ENCODE results near the gene ZNF831.

ZNF831 gene

GRCh38 chr20:59170406-59171349, 7.1 kb downstream of the ZNF831 start:
- Histone ChIP-seq H3K9ac (ENCODE audit: low read depth, low read length) (no peak overlapping the region), H3K4me2 (ENCODE audit: insufficient read depth, low read length) (no peak overlapping the region), H3K4me1 (ENCODE audit: insufficient read depth, low read length) (no peaks in the 10 kb centered on the region), H3K27ac (ENCODE audit: low read length) (no peak overlapping the region), H4K20me1 (ENCODE audit: insufficient read depth, low read length) (0 out of 2 replicates have a peak, but pooled peaks cover 3% of the 10 kb centered on the region), H3K27me3 (ENCODE audit: insufficient read depth, low read length, poor library complexity) (peaks cover 22% of the 10 kb centered on the region), H3K79me2 (ENCODE audit: insufficient read depth, low read length) (no peaks in the 10 kb centered on the region), H3K4me3 (ENCODE audit: low read depth in 1 of 2, low read length in 2 of 2) (no peak overlapping the region), H3K36me3 (ENCODE audit: insufficient read depth, low read length) (no peaks in the 10 kb centered on the region), H2AFZ (ENCODE audit: low read depth, low read length) (no peak overlapping the region), H3K9me3 (ENCODE audit: insufficient read depth, low read length, severe bottlenecking) (no peaks in the 10 kb centered on the region)
- TF ChIP-seq, protein P1, sequence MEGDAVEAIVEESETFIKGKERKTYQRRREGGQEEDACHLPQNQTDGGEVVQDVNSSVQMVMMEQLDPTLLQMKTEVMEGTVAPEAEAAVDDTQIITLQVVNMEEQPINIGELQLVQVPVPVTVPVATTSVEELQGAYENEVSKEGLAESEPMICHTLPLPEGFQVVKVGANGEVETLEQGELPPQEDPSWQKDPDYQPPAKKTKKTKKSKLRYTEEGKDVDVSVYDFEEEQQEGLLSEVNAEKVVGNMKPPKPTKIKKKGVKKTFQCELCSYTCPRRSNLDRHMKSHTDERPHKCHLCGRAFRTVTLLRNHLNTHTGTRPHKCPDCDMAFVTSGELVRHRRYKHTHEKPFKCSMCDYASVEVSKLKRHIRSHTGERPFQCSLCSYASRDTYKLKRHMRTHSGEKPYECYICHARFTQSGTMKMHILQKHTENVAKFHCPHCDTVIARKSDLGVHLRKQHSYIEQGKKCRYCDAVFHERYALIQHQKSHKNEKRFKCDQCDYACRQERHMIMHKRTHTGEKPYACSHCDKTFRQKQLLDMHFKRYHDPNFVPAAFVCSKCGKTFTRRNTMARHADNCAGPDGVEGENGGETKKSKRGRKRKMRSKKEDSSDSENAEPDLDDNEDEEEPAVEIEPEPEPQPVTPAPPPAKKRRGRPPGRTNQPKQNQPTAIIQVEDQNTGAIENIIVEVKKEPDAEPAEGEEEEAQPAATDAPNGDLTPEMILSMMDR (IDR thresholded peaks at IDR 0.05; ENCODE audit: borderline replicate concordance, extremely low read depth, low read length, poor library complexity, severe bottlenecking), result no peak
- no peak for TF ChIP-seq EZH2 (IDR thresholded peaks at IDR 0.05; ENCODE audit: borderline replicate concordance, low read depth, low read length, severe bottlenecking)
- DNase-seq, result no peak
- no peak for ATAC-seq (ENCODE audit: insufficient read depth, low read depth)

DNA sequence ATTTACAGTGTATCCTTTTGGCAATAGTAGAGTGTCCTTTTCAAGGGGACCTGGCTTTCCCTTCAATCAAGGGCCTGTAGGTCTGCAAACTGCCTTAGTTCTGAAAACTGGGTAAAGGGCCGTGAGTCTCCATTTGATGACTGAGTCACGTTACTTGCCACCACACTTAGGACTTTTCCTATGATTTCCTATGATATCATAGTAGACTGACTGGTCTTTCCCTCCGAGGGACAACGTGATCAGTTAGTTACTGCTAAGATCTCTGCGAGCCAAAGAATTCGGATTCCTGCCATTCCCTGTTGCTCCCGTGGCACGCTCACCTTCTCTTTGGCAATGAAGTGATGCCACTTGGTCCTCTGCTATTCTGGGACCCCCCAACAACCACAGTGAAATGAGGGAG, 8.4 kb downstream of the ZNF831 start:
- DNase-seq, result no peak
- TF ChIP-seq, protein P1 (IDR thresholded peaks at IDR 0.05; ENCODE audit: borderline replicate concordance, extremely low read depth, low read length, poor library complexity, severe bottlenecking), result no peak
- no peak for TF ChIP-seq EZH2 (IDR thresholded peaks at IDR 0.05; ENCODE audit: borderline replicate concordance, low read depth, low read length, severe bottlenecking)

GRCh38 chr20:59173938-59174491, 10.4 kb downstream of the ZNF831 start:
- Histone ChIP-seq H3K27me3 (ENCODE audit: insufficient read depth, low read length, poor library complexity) (peaks cover 15% of the 10 kb centered on the region), H3K9ac (ENCODE audit: low read depth, low read length) (no peak overlapping the region), H3K9me3 (ENCODE audit: insufficient read depth, low read length, severe bottlenecking) (no peaks in the 10 kb centered on the region), H3K4me2 (ENCODE audit: insufficient read depth, low read length) (no peak overlapping the region), H3K27ac (ENCODE audit: low read length) (no peak overlapping the region), H3K79me2 (ENCODE audit: insufficient read depth, low read length) (no peaks in the 10 kb centered on the region), H3K36me3 (ENCODE audit: insufficient read depth, low read length) (no peaks in the 10 kb centered on the region), H3K4me3 (ENCODE audit: low read depth in 1 of 2, low read length in 2 of 2) (no peak overlapping the region), H3K4me1 (ENCODE audit: insufficient read depth, low read length) (no peaks in the 10 kb centered on the region), H4K20me1 (ENCODE audit: insufficient read depth, low read length) (0 out of 2 replicates have a peak, but pooled peaks cover 3% of the 10 kb centered on the region), H2AFZ (ENCODE audit: low read depth, low read length) (no peak overlapping the region)
- TF ChIP-seq, protein P1 (IDR thresholded peaks at IDR 0.05; ENCODE audit: borderline replicate concordance, extremely low read depth, low read length, poor library complexity, severe bottlenecking), result no peak
- TF ChIP-seq EZH2 (IDR thresholded peaks at IDR 0.05; ENCODE audit: borderline replicate concordance, low read depth, low read length, severe bottlenecking), result no peak
- DNase-seq (no peak), ATAC-seq (ENCODE audit: insufficient read depth, low read depth) (no peak)

More for the DNA sequence above, 8.4 kb downstream of the ZNF831 start:
- Histone ChIP-seq H3K36me3 (ENCODE audit: insufficient read depth, low read length) (no peaks in the 10 kb centered on the region), H3K9me3 (ENCODE audit: insufficient read depth, low read length, severe bottlenecking) (no peaks in the 10 kb centered on the region), H3K27ac (ENCODE audit: low read length) (no peak overlapping the region), H3K4me3 (ENCODE audit: low read depth in 1 of 2, low read length in 2 of 2) (no peak overlapping the region), H3K4me1 (ENCODE audit: insufficient read depth, low read length) (no peaks in the 10 kb centered on the region), H3K79me2 (ENCODE audit: insufficient read depth, low read length) (no peaks in the 10 kb centered on the region), H3K9ac (ENCODE audit: low read depth, low read length) (no peak overlapping the region), H4K20me1 (ENCODE audit: insufficient read depth, low read length) (0 out of 2 replicates have a peak, but pooled peaks cover 3% of the 10 kb centered on the region), H3K4me2 (ENCODE audit: insufficient read depth, low read length) (no peak overlapping the region), H3K27me3 (ENCODE audit: insufficient read depth, low read length, poor library complexity) (peaks cover 15% of the 10 kb centered on the region), H2AFZ (ENCODE audit: low read depth, low read length) (no peak overlapping the region)
- no peak for ATAC-seq (ENCODE audit: insufficient read depth, low read depth)
